GM19035 (cell line): ENCODE results near the gene TTLL13.
"Not testable (repeated sequence)": the region's sequence is repeated elsewhere in the genome, so short reads cannot be mapped to it uniquely, and the experiment has no call there.

Source experiments
- ATAC-seq: cut with Tn5 transposase; IDR thresholded peaks from one replicate; pipeline ENCODE4 v1.9.1; 2021; ENCODE audit not compliant: unreplicated experiment

The TTLL13 gene

DNA sequence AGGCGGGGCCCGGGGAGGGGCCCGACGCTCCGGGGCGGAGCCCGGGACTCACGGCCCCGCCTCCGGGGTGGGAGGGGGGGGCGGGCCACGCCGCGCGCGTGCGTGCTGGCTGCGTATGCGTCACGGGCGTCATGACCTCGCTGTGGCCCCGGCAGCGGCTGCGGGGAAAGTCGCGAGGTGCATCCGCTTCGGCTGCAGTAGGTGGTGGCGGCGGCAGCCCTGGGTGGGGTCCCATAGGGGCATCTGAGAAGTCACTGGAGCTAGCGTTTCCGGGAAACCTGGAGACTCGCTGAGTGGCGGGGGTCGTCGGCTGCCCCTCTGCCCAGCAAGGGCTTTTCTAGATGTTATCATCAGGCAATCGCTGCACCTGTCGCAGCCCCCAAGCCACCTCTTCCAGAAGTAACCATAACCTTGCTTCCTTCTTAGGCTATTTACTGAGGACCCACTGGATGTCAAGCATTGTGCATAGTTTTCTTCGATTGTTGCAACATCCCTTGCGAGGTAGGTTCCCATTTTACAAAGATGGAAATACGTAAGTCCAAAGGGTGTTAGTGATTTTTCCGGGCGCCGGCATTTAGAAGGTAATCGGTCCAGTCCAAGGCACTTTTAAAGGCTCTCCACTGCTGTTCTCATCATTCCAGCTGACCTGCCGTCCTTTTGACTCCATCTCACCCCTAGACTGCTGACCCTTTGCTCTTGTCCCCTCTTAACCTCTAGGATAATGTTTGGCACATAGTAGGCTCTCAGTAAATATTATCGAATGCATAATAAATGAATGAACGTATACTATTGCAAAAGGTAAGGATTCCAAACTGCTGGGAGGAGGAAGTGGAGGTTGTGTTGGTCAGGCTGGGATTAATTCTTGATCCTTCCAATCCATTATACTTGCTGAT, 15.0 kb upstream of the TTLL13 start, which contains the start of gene GDPGP1:
TSS of gene GDPGP1 (plus strand) at position 114 of the 893 bp plus-strand sequence. CDS start 6,700 bp downstream, outside the sequence.
- peak; percentile 62 for ATAC-seq

DNA sequence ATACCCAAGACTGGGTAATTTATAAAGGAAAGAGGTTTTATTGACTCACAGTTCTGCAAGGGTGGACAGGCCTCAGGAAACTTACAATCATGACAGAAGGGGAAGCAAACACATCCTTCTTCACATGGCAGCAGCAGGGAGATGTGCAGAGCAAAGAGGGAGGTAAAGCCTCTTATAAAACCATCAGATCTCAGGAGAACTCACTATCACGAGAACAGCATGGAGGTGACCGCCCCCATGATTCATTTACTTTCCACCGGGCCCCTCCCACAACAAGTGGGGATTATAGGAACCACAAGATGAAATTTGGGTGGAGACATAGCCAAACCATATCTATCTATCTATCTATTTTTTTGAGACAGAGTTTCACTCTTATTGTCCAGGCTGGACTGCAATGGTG, 10.0 kb upstream of the TTLL13 start:
- ATAC-seq: no peak

DNA sequence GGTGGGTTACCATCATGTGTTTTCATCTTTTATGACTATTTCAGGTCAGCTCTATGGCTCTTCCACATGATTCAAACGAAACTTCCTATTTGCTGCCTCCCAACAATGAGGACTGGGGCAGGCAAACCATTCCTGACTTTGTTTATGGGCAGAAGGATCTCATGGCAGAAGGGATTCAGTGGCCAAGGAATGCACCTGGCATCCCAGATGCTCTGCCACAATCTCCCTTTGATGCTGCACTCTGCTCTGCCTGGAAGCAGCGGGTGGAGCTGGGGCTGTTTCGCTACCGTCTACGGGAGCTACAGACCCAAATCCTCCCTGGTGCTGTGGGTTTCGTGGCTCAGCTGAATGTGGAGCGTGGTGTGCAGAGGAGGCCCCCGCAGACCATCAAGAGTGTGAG, 8.5 kb upstream of the TTLL13 start:
- ATAC-seq: no peak

DNA sequence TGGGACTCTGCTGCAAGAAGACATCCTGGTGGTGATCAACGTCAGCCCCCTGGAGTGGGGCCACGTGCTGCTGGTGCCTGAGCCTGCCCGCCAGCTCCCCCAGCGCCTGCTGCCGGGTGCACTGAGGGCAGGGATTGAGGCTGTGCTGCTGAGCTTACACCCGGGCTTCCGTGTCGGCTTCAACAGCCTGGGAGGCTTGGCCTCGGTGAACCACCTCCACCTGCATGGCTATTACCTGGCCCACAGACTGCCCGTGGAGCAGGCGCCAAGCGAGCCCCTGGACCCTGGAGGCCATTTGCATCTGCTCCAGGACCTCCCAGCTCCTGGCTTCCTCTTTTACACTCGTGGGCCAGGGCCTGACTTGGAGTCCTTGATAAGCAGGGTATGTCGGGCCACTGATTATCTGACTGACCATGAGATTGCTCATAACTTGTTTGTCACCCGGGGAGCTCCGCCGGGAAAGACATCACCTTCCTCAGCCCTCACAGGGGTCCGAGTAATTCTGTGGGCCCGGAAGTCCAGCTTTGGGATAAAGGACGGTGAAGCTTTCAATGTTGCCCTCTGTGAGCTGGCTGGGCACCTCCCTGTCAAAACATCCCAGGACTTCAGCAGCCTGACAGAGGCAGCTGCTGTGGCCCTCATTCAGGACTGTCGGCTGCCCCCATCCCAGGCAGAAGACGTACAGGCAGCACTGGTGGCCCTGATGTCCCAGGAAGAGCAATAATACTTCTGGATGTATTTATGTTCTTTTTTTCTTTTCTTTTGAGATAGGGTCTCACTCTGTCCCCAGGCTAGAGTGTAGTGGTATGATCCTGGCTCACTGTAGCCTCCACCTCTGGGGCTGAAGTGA, 7.8 kb upstream of the TTLL13 start:
- ATAC-seq: no peak

DNA sequence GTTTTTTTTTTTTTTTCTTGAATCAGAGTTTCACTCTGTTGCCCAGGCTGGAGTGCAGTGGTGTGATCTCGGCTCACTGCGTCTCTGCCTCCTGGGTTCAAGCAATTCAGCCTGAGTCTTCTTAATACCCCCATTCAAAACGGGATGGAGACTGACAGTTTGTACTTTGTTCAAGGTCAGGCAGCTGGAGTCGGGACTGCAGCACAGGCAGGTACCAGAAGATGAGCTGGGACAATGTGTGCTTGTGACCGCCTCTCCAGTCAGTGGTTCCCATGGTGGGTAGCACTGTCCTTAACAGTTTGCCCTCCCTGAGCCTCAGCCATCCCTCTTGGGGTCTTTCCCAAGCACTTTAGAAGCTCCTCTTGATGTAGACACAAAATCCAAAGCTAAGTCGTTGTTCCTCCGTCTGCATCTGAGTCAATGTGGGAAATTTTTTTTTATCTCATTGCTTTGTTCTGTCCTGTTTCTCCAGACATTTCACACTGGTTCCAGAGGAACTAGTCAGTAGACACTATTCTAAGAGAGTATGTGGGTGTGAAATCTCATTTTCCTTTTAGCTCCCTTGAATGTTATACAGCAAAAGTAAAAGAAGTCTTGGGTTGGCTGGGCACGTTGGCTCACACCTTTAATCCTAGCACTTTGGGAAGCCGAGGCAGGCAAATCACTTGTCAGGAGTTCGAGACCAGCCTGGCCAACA, 5.3 kb upstream of the TTLL13 start:
- no peak for ATAC-seq

DNA sequence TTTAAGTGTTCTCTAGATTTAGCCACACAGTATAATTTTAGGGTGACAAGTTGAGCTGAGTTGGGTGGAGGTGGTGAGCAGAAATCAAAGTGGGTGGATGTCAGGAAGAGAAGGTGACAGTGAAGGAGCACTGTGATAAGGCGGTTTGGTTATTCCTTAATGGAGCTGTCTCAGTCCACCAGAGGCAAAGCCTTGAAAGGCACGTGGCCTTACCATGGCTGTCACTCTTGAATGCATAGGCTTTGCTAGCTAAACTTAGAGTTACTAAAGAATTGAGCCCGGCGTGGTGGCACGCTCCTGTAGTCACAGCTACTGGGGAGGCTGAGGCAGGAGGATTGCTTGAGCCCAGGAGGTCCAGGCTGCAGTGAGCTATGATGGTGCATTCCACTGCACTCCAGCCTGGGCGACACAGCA, 560 bp upstream of the TTLL13 start:
- no peak for ATAC-seq

DNA sequence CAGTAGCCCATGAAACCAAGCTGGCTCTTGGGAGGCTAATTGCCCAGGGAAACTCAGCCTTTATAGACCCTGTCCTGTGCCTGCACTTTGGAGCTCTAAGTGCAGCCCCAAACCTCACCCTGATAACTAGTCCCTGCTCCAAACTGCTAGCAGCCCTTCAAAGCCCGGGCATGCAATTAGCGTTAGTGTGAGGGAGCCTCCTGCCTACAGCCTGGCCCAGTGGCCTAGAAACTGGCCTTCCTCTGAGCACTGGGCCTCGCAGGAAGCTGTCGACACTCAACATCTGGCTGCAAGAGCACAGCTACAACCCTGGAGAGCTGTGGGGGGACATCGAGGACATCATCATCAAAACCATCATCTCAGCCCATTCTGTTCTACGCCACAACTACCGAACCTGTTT, 8.4 kb downstream of the TTLL13 start:
- no peak for ATAC-seq

DNA sequence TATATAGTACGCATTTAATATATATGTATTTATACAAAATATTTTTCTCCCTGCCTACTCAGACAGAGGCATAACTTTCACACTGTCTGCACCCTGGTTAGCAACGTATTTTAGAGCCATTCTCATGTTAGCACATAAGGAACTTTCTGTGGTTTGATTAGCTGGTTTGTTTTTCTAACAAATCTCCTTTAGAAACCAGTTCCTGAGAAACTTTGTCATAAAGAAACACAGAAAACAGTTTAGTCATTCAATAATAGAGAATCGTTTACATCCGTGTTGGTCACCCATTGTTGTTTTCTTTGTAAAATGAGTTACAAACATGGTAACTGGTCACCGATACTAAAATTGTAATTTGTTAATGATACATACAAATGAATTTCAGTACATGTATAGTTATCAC, 10.2 kb downstream of the TTLL13 start:
- peak; percentile 69 for ATAC-seq

DNA sequence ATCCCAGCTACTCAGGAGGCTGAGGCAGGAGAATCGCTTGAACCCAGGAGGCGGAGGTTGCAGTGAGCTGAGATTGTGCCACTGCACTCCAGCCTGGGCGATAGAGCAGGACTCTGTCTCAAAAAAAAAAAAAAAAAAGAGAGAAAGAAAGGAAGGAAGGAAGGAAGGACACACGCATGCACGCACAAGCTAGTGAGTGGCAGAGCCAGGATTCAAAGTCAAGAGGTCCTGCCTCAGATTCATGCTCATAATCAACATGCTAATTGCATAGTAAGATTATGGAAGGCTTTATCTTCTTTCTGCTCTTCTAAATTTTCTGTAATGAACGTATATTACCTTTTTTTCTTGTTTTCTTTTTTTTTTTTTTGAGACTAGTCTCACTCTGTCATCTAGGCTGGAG, 11.4 kb downstream of the TTLL13 start:
- not testable (repeated sequence) for ATAC-seq

DNA sequence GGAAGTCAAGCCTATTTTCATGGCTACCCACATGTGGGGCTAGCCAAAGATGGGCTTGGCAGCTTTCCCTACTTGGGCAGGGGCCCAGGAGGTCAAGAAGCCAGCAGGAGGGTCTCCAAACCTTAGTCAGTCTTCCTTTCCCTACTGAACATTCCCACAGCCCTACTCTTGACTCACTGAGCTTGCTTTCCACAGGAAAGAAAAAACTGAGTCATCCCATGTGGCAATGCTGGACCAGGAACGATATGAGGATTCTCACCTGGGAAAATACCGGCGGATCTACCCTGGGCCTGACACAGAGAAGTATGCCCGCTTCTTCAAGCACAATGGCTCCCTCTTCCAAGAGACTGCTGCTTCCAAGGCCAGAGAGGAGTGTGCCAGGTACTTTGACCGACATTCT, 12.5 kb downstream of the TTLL13 start:
- ATAC-seq: no peak

DNA sequence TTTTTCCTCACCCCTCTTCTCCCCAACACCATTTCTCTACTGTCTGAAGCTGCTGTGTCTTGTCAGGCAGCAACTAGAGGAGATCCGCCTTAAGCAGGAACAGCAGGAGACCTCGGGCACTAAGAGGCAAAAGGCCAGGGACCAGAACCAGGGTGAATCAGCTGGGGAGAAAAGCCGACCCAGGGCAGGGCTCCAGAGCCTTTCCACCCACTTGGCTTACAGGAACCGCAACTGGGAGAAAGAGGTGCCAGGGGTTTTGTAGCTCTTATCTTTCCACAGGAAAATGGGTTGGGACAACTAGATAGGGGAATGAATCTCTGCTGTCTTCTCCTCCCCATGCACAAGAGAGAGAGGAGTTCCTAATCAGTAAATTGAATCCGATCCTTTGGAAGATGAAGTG, 13.1 kb downstream of the TTLL13 start:
- ATAC-seq: no peak

DNA sequence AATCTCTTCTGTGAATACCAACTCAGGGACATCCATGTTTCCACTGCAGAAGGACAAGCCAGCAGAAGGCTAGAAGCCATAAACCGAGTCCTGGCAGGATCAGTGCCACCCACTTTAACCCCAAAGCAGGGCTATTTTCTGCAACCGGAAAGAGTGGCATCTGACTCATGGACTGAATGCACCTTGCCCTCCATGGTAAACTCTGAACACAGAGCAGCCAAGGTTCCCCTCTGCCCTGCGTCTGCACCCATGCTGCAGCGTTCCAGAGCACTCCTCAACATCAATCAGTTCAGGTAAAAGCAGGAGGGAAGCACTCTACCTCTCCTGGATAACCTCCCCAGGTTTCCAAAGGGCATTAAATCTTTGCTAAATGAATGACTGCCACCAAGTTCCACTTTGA, 15.3 kb downstream of the TTLL13 start:
- no peak for ATAC-seq

DNA sequence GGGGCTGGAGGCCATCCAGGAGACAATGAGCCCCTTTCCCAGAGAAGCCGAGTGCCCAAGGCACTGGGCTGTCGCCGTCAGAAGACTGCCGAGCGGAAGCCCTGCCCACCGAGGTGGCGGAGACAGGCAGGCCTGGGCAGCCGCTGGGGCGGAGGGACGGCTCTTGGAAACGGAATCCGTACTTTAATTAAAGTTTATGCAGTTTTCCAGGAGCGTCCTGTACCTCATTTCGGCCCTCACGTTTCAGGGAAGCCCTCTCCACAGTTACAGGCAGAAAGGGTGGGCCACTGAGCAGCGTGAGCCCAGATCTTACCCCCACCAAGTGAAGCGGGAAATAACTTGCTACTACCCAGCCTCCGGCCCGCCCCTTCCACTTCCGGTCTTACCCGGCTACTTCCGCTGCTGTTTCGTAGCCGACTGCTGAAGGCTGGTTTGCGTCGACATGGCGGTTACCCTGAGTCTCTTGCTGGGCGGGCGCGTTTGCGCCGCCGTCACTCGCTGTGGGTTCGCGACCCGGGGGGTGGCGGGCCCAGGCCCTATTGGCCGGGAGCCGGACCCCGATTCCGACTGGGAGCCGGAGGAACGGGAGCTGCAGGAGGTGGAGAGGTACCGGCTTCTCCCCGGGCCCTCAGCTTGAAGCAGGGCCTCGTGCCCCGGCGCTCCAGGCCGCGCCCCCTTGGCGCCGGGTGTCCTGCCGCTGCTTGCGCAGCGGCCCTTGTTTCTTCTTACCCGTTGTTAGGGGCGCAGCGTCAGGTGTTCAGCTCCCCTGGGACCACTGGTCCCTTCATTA, 16.1 kb downstream of the TTLL13 start, which contains the start of gene NGRN:
TSS of gene NGRN (plus strand) at position 402 of the 790 bp plus-strand sequence. CDS start at position 443, 41 bp downstream.
- ATAC-seq: peak; percentile 94

DNA sequence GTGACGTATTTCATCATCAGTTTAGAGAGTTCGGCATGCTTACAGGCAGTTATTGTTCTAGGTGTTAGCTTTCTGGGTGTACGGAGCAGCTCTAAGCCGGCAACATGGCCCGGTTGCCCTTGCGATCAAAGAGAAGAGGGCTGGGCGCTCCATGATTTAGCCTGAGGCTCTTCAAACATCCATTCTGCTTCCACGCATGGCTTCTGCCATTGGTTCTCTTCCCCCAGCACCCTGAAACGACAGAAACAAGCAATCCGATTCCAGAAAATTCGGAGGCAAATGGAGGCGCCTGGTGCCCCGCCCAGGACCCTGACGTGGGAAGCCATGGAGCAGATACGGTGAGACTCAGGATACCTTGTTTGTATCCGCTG, 16.7 kb downstream of the TTLL13 start:
- ATAC-seq: peak; percentile 7

DNA sequence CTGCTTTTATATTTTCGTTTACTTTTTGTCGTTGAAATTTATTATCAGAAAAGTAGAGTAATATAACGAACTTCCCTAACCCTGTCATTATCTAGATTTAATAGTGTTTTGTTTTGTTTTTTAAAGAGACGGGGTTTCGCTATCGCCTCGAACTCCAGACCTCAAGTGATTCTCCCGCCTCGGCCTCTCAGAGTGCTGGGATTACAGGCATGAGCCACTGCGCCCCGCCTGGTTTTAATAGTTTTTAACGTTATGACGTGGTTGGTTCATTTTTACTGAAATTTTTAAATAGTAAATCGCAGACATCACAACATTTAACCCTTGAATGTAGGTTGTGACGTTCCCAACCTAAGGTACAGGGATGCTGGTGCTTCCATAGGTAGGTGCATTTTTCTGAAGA, 17.1 kb downstream of the TTLL13 start:
- ATAC-seq: no peak

DNA sequence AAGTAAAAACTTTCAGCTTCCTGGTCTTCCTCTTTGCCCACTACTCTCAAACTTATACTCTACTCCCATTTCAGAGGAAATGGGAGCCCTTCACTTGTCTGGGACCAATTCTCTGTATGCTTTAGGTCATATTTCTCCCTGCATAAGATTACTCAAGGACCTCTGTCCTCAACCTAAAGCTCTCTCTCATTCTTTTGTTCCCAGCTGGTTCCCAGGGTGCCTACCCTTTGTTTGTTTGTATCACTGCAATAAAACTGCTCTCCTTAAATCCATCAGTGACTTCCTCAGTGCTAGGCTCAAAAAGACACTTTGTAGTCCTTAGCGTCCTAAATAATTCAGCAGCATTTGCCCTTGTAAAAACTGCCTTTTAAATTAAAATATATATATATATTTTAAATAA, 19.1 kb downstream of the TTLL13 start:
- ATAC-seq: no peak

DNA sequence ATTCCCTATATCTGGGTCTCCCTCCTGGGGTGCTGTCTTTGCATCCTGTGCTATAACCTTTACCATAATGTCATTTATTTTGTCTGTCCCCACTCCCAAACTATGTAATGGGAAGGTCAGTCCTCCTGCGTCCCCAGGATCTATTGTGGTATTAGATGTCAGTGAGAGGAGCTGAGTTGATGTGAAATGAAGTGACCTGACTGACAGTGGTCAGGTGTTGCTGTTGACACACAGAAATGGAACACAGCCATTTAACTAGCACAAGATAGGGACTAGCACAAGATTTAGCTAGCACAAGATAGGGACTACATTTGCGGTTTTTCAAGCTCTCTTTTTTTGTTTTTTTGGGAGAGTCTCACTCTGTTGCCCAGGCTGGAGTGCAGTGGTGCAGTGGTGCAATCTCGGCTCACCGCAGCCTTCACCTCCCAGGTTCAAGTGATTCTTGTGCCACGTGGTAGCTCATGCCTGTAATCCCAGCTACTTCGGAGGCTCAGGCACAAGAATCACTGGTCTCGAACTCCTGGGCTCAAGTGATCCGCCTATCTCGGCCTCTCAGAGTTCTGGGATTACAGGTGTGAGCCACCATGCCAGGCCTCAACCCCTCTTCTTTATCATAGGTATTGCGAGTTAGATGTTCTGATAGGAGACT, 21.3 kb downstream of the TTLL13 start:
- no peak for ATAC-seq

DNA sequence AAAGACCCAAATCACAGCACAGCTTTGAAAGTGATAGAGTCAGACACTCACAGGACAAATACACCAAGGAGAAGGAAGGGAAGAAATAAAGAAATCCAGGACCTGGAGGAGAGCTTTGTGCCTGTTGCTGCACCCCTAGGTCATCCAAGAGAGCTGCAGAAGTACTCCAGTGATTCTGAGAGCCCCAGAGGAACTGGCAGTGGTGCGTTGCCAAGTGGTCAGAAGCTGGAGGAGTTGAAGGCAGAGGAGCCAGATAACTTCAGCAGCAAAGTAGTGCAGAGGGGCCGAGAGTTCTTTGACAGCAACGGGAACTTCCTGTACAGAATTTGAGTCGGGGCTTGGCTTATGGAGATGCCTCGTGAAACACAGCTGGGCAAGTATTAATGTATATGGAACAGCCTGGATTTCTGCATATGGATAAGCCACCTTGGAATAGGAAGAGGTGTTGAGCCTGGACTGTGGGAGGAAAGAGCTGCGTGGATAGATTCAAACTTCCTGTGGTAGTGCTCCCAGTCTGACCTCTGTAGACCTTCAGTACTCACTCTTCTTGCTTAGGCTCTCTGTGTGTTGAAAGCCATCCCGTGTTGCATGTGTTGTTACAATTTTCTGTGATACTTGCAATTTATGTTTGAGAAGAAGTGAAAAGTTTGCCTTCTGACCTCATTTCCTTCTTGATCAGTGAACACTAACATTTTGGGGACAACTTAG, 22.3 kb downstream of the TTLL13 start:
- no peak for ATAC-seq

DNA sequence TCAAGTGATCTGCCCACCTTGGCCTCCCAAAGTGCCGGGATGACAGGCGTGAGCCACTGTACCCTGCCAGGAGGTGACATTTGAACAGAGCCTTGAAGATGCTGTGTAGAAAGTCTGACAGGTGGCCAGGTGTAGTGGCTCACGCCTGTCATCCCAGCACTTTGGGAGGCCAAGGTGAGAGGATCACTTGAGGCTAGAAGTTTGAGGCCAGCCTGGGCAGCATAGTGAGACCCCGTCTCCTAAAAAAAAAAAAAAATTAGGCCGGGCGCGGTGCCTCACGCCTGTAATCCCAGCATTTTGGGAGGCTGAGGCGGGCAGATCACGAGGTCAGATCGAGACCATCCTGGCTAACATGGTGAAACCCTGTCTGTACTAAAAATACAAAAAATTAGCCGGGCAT, 29.1 kb downstream of the TTLL13 start:
- ATAC-seq: not testable (repeated sequence)
